ENCODE measurements around the gene TNFRSF12A. TPM values are rescaled to one million over a fixed set of nuclear protein-coding genes. Genes with fewer than 3 reads are reported as not detected.
A peak's percentile ranks its signal among the peaks of the same experiment; 100 is the strongest.

TNFRSF12A gene
- total RNA-seq, 2 experiments from 2014 or later, result 2.9 TPM

DNA sequence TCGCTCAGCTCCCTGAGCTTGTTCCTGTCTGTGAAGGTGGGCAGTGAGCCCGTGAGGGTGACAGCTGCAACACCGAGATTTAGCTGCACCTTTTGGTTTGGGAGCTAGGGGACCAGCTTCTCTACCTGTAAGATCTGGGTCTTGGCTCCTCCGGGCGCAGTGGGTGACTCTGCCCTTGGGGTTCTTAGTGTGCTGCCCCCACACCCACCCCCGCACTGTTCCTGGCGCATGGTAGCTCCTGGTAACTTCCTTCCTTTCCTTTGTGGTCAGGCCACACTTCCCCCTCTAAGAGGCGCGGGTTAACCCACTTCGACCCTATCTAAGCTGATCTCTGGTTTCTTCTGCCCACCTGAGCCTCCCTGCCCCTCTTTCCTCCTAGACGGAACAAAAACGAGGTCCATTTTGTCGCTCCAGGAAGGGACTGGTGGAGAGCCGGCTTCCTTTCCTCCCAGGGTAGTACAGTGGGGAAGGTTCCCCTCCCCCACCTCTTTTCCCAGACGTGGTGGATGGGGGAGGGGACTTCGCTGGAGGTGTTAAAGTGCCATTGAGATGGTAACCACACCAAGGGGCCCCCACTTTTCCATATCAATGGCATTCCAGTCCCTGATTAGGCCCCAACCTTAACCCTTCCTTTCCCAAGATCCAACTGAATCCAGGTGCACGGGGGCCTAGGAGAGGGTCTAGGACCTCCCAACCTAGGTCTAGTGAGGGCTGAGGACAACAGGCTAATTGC, 12.0 kb upstream of the TNFRSF12A start:
- H3K27me3 Mint-ChIP-seq, result peaks cover 50% of the 10 kb centered on the region
- H3K27ac Mint-ChIP-seq, result peak overlapping the region; percentile 21
- no peaks in the 10 kb centered on the region for H3K36me3 Mint-ChIP-seq
- no peaks in the 10 kb centered on the region for H3K9me3 Mint-ChIP-seq
- H3K4me1 Mint-ChIP-seq, result peaks cover 21% of the 10 kb centered on the region
- ATAC-seq (ENCODE audit: low read depth), result no peak
- POLR2A ChIA-PET, result interaction anchor here (1.0 to 1.7 kb wide), 6 partner anchors 12 to 172 kb away, joined by 3 to 7 read pairs (median 4); partner anchors contain the start of genes HCFC1R1, PKMYT1, THOC6 and TNFRSF12A
- no peak for DNase-seq
- H3K4me3 Mint-ChIP-seq, result peak overlapping the region; percentile 43

DNA sequence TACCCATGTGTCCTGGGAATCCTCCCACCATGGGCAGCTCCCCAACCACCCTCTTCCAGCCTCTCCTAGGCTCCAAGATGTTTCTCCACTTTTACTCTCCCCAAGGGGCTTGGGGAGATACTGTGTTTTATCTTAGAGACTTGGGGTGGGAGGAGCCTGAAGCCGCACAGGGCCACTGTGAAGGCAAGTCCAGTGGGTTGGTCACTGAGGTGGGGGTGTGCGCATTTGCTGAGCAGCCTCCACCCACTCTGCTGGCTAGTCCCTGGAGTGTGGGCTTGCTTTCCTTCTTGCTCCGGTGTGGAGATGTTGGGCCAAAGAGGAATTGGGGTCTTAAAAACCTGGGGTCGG, 11.5 kb upstream of the TNFRSF12A start:
- DNase-seq, result no peak
- Mint-ChIP-seq H3K27ac (no peak overlapping the region), H3K4me3 (peak overlapping the region; percentile 43), H3K36me3 (no peaks in the 10 kb centered on the region), H3K27me3 (peaks cover 52% of the 10 kb centered on the region), H3K4me1 (peaks cover 21% of the 10 kb centered on the region), H3K9me3 (no peaks in the 10 kb centered on the region)
- no peak for ATAC-seq (ENCODE audit: low read depth)
- POLR2A ChIA-PET, result interaction anchor here (1.4 to 1.7 kb wide), 2 partner anchors 11 to 171 kb away, joined by 3 to 7 read pairs; partner anchors contain the start of gene TNFRSF12A

DNA sequence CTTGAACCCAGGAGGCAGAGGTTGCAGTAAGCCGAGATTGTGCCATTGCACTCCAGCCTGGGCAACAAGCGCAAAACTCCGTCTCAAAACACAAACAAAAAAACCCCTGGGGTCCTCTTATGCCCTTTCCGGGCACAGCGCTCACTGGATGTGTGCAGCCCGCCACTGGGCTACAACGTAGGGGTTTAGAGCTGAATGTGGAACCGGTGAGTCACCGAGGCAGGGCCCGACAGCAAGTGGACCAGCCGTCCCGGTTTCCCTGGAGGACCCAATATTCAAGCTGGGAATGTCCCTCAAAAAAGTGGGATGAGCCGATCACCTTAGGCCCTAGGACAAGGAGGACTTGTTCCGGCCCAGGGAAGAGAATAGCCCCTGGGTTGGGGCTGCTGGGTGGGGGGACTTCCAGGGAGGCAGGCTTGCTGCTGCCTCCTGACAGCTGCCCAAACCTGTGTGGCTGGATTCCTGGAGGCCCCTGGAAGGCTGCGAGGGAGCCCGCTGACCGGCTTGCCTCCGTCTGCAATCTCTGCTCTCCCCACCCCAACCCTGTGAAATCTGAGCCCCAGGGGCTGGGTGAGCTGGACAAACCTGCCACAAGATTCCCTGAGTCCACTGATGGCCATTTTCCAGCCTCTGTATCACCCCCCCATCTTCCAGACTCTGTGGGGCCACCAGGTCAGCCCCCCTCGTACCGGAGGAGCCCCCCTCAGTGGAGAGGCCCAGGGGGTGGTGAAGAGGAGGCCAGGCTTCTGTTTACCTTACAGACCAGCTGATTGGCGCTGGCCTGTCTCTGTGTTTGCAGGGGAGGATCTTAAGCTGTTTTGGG, 10.4 kb upstream of the TNFRSF12A start:
- Mint-ChIP-seq H3K27ac (no peak overlapping the region), H3K36me3 (no peaks in the 10 kb centered on the region), H3K27me3 (peaks cover 52% of the 10 kb centered on the region), H3K9me3 (no peaks in the 10 kb centered on the region), H3K4me3 (no peak overlapping the region), H3K4me1 (peaks cover 20% of the 10 kb centered on the region)
- DNase-seq, result no peak
- no peak for ATAC-seq (ENCODE audit: low read depth)
- POLR2A ChIA-PET, result interaction anchor here (0.6 to 1.2 kb wide), 3 partner anchors 10 to 126 kb away, joined by 3 to 4 read pairs (median 3); partner anchors contain the start of gene TNFRSF12A

DNA sequence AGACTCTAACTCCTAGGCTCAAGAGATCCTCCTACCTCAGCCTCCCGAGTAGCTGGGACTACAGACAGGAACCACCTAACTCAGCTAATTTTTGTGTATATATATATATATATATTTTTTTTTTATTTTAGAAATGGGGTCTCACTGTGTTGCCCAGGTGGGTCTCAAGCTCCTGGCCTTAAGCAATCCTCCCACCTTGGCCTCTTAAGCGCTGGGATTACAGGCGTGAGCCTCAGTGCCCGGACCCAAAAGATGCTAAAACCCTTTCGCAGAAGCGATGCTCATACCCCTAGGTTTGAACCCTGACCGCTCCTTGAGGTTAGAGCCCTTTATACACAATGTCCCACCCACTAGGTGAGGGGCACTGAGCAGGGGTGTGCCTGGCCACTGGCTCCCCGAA, 9.7 kb upstream of the TNFRSF12A start:
- H3K27ac Mint-ChIP-seq, result no peak overlapping the region
- no peaks in the 10 kb centered on the region for H3K36me3 Mint-ChIP-seq
- POLR2A ChIA-PET, result interaction anchor here (1.2 kb wide), 2 partner anchors 10 to 38 kb away, joined by 3 to 4 read pairs; partner anchors contain the start of gene TNFRSF12A

DNA sequence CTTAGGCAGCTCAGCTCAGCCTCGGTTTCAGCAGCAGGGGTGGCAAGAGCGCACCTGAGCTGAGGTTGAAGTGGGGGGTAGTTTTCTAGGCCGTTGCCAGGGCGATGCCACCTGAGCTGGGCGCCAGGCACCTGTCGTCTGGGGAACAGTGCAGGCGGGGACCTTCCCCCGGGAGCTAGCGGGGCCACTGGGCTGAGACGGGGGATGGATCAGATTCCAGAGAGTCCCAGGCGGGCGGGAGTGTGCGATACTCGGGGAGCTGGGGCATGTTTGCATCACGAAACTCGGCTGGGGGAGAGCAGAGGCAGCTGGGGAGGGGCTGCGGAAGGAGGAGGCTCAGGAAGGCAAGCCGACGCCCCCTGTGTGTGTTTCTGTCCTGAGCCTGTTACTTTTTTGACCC, 7.9 kb upstream of the TNFRSF12A start:
- ATAC-seq (ENCODE audit: low read depth) (no peak), DNase-seq (no peak)
- Mint-ChIP-seq H3K9me3 (no peaks in the 10 kb centered on the region), H3K4me3 (no peak overlapping the region), H3K36me3 (no peaks in the 10 kb centered on the region), H3K27ac (no peak overlapping the region), H3K27me3 (peaks cover 45% of the 10 kb centered on the region), H3K4me1 (peaks cover 16% of the 10 kb centered on the region)
- POLR2A ChIA-PET, result interaction anchor here (0.6 kb wide), 1 partner anchor 544 kb away, joined by 9 read pairs; no protein-coding TSS in a partner anchor

More for the DNA sequence above, 9.7 kb upstream of the TNFRSF12A start:
- Mint-ChIP-seq H3K4me3 (no peak overlapping the region), H3K4me1 (peaks cover 18% of the 10 kb centered on the region), H3K9me3 (no peaks in the 10 kb centered on the region), H3K27me3 (peaks cover 51% of the 10 kb centered on the region)
- ATAC-seq (ENCODE audit: low read depth) (no peak), DNase-seq (no peak)

DNA sequence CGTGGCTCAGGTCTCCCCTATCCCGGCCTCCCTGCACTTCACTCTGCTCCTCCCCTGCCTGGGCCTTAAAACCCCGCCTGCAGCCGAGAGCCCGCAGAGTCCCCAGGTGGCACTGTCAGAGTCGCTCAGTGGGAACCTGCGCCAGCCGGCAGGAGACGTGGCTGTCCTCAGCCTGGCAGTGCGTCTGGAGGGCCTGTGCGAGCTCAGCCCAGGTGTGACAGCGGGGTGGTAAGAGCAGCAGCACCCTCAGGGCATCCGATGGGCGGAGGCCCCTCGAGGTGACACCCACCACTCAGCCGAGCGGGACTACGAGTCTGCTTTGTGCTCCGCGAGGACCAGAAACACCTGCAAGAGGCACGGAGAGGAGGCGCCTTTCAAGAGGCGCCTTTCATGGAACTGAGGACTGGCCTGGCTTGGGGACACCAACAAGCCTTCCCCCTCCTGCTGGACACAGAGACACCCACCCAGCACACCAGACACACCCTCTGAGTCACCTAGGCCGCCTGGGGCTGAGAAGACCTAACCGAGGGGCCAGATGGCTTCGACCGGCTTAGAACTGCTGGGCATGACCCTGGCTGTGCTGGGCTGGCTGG, 7.2 kb upstream of the TNFRSF12A start, which contains the start of gene CLDN9:
Gene CLDN9, plus strand, starts transcription at position 96 of the 593 bp plus-strand sequence. Its CDS starts 440 bp downstream, at position 536.
- H3K27ac Mint-ChIP-seq, result no peak within 1 kb of the TSS
- peaks cover 39% of the 10 kb centered on the region for H3K27me3 Mint-ChIP-seq
- POLR2A ChIA-PET, result no interaction called here
- no peaks in the 10 kb centered on the region for H3K36me3 Mint-ChIP-seq
- DNase-seq (no peak), ATAC-seq (ENCODE audit: low read depth) (no peak)
- H3K4me1 Mint-ChIP-seq, result peaks cover 10% of the 10 kb centered on the region
- no peaks in the 10 kb centered on the region for H3K9me3 Mint-ChIP-seq
- no peak within 1 kb of the TSS for H3K4me3 Mint-ChIP-seq

DNA sequence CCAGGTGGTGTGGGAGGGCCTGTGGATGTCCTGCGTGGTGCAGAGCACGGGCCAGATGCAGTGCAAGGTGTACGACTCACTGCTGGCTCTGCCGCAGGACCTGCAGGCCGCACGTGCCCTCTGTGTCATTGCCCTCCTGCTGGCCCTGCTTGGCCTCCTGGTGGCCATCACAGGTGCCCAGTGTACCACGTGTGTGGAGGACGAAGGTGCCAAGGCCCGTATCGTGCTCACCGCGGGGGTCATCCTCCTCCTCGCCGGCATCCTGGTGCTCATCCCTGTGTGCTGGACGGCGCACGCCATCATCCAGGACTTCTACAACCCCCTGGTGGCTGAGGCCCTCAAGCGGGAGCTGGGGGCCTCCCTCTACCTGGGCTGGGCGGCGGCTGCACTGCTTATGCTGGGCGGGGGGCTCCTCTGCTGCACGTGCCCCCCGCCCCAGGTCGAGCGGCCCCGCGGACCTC, 6.6 kb upstream of the TNFRSF12A start:
- Mint-ChIP-seq H3K9me3 (no peaks in the 10 kb centered on the region), H3K36me3 (no peaks in the 10 kb centered on the region), H3K27me3 (peaks cover 37% of the 10 kb centered on the region), H3K4me1 (peaks cover 8% of the 10 kb centered on the region), H3K27ac (no peak overlapping the region), H3K4me3 (no peak overlapping the region)
- no peak for DNase-seq
- POLR2A ChIA-PET, result no interaction called here
- no peak for ATAC-seq (ENCODE audit: low read depth)

DNA sequence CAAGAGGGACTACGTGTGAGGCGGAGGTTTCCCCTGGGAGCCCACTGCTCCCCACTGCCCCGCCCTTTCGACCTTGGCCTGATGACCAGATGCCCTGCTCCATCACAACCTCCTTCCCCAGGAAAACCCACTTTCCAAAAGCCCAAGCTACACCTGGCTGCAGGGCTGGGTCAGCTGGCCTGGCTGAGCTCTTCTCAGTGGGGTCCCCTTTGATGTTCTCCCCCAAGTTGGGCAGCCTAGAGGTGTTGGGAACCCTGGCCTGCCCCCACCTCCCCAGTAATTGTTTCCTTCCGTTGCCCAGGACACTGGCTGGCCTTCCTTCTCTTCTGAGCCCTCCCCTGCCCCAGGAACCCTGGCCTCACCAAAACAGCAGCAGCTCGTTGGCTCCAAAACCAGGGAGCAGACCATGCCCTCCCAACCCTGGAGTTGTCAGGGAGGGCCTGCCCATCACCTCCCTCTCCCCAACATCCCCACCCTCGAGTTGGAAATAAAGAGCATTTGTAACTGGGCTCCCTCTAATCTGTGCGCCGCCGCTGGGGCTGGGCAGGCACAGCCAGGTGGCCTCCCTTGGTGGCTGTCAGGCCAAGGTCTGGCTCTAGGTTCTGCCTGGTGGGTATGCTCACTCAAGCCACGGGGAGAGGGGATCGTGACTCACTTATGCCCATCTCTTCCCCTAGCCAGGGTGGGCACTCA, 6.0 kb upstream of the TNFRSF12A start:
- DNase-seq, result no peak
- no peak overlapping the region for H3K27ac Mint-ChIP-seq
- peaks cover 4% of the 10 kb centered on the region for H3K4me1 Mint-ChIP-seq
- no peaks in the 10 kb centered on the region for H3K9me3 Mint-ChIP-seq
- H3K27me3 Mint-ChIP-seq, result peaks cover 40% of the 10 kb centered on the region
- ATAC-seq (ENCODE audit: low read depth), result no peak
- POLR2A ChIA-PET, result no interaction called here
- H3K36me3 Mint-ChIP-seq, result no peaks in the 10 kb centered on the region
- H3K4me3 Mint-ChIP-seq, result no peak overlapping the region

DNA sequence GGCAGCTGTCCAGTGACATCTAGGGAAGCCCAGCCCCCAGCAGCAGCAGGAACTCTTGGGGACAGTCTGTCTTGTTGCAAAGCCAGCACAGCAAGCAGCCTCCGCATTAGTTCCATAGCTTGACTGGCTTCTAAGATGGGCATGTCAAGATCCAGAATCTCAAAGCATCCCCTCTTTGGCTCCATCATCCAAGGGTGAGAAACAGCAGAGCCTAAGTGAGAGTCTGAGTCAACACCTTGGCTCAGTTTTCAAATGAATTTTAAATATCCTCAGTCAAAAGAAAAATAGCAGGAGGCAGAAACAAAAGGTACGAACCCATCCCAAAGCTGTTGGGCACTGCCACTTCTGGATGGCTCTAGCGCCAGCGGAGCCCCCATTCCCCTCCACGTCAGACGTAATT, 5.2 kb upstream of the TNFRSF12A start:
- Mint-ChIP-seq H3K27me3 (peaks cover 46% of the 10 kb centered on the region), H3K4me3 (no peak overlapping the region), H3K4me1 (peaks cover 8% of the 10 kb centered on the region), H3K36me3 (no peaks in the 10 kb centered on the region), H3K9me3 (no peaks in the 10 kb centered on the region), H3K27ac (no peak overlapping the region)
- DNase-seq (no peak), ATAC-seq (ENCODE audit: low read depth) (no peak)
- POLR2A ChIA-PET, result interaction anchor here (1.0 kb wide), 1 partner anchor 30 kb away, joined by 3 read pairs; no protein-coding TSS in a partner anchor

DNA sequence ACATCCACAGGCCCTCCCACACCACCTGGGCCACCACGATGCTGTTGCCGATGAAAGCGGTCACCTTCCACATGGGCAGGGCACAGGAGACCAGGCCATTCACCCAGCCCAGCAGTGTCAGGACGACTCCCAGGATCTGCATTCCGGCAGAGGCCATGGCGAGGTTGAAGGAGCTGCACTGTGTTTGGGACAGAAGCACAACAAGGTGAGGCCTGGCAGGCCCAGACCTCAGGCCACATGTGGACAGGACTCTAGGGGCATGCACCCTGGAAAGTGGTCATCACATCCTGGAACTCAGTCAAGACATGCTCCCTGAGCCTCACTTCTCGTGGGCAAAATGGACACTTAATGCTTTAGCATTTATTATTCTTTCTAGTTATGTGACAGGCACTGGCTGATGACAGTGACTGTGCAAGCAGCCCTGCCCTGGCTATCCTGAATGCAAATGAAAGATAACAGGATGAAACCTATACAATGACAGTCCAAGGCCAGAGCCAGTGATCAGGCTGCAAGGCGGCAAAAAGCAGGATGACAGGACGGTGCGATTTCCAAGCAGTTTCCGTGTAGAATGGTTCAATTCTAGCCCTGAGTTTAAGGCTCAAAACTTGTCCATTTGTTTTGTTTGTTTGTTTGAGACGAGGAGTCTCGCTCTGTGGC, 4.2 kb upstream of the TNFRSF12A start:
- Mint-ChIP-seq H3K4me3 (no peak overlapping the region), H3K27me3 (peaks cover 47% of the 10 kb centered on the region)
- POLR2A ChIA-PET, result interaction anchor here (1.0 kb wide), 1 partner anchor 29 kb away, joined by 3 read pairs; no protein-coding TSS in a partner anchor

DNA sequence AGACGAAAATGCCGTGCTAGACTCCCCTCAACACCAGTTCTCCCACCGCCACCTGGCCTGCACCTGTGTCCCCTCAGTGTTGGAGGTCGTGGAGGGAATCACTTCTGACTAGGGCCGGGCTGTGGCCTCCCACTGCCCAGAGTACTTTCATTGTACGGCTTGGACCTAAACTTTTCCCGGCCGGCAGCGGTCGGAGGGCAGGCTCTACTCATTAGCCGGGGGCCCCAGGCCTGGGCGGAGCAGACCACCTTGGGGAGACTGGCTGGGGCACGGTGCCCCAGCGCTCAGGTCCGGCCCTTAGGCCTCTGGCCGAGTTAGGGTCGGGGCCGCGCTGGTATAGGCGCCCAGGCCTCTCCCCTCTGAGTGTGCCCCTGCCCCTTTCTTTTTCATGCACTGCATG, 2.8 kb upstream of the TNFRSF12A start:
- Mint-ChIP-seq H3K4me3 (no peak overlapping the region), H3K36me3 (no peaks in the 10 kb centered on the region), H3K9me3 (no peaks in the 10 kb centered on the region), H3K27me3 (peaks cover 39% of the 10 kb centered on the region), H3K4me1 (peaks cover 23% of the 10 kb centered on the region), H3K27ac (no peak overlapping the region)
- POLR2A ChIA-PET, result no interaction called here
- ATAC-seq (ENCODE audit: low read depth), result no peak
- no peak for DNase-seq

More for the DNA sequence above, 4.2 kb upstream of the TNFRSF12A start:
- Mint-ChIP-seq H3K4me1 (peaks cover 11% of the 10 kb centered on the region), H3K36me3 (no peaks in the 10 kb centered on the region), H3K9me3 (no peaks in the 10 kb centered on the region), H3K27ac (no peak overlapping the region)
- no peak for ATAC-seq (ENCODE audit: low read depth)
- no peak for DNase-seq

DNA sequence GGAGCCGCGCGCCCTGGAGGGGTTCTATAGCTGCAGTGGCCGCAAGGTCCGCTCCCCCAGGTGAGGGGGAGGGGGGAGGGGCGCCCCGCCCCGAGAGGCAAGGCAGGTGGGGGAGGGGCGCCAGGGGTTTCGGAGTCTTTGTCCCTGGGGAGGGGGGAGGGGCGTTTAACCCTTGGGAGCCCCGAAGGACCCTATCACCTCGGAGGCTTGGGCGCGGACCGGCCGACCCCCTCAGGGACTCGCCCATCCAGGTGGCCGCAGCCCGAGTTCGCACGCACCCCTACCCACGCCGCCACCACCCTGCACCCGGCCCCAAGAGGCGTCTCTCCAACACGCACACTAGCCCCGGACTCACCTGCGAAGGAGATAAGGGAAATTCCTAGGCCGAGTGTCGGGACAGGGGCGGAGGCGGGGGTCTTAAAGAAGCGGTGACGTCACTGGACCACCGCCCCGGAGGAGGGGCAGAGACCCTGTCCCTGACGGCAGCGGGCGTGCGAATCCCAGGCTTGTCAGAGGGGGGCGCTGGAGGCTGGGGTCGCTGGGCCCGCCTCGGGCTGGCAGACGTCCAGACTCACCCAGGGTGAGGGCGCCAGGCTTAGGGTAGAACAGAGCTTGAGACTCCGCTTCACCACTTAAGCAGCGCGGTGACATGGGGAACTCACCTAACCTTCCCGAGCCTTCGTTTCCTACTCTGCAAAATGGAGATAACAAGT, 2.2 kb upstream of the TNFRSF12A start, which contains the start of gene CLDN6:
Gene CLDN6, minus strand, starts transcription at position 390 of the 713 bp plus-strand sequence. CDS start 2,162 bp downstream, outside the sequence.
- Mint-ChIP-seq H3K36me3 (no peaks in the 10 kb centered on the region), H3K27ac (no peak within 1 kb of the TSS), H3K27me3 (peaks cover 32% of the 10 kb centered on the region), H3K4me3 (no peak within 1 kb of the TSS), H3K4me1 (peaks cover 29% of the 10 kb centered on the region), H3K9me3 (no peaks in the 10 kb centered on the region)
- POLR2A ChIA-PET, result no interaction called here
- no peak for DNase-seq
- no peak for ATAC-seq (ENCODE audit: low read depth)
